C4-2B (cell line): ENCODE data around the gene CTDSPL.

Source experiments
- CTCF ChIP-seq: fragments of 450-650 bp; conservative IDR thresholded peaks from 2 replicates; pipeline ENCODE4 v1.5.1; 2017; ENCODE audit warnings: mild to moderate bottlenecking
- ZFX ChIP-seq: fragments of 450-650 bp; IDR thresholded peaks from 2 replicates; pipeline ENCODE4 v1.6.1; 2017

DNA sequence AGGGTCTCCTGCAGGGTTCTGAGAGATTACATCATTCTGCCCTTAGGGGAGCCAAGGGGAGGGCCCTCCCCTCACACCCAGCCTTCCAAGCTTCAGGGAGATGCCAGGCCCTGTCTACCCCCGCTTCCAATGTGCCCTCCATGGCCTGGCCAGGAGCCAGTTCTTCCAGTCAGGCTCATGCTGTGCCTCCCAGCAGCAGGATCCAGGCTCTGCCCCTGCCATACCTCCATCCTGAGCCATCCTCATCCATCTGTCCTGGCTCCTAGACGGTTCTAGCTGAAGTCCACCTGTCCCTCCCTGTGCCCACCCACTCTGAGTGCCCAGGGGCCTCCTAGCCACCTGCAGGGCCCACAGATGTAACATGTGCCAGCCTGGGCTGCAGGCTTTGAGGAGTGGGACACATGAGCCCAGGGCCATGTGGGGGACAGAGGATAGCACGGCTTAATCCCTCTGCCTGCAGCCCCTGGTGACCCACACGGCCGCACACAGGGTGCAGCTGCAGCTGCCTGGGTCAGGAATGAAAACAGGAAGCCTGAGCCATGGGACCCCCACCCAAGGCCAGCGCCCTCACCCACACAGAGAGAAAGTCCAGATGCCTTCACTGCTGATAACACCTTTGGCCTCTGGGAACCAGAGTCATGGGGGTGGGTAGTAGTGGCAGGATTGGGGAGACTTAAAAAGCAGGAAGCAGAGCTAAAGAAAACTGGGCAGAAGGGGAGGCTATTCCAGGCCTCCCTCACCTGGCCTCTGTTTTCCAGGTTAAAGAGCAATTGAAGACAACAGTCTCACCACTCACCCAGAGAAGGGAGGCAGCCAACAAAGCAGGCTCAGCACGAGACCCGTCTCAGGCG, 156.0 kb downstream of the CTDSPL start:
- TF ChIP-seq CTCF: no peak
- no peak for TF ChIP-seq ZFX
